Nephron (organoid): ENCODE results near the gene CRYBB3.
A peak's percentile ranks its signal among the peaks of the same experiment; 100 is the strongest.
"Not testable (repeated sequence)": the region's sequence is repeated elsewhere in the genome, so short reads cannot be mapped to it uniquely, and the experiment has no call there.

ENCODE experiments used
- H3K27ac Mint-ChIP-seq, 3 experiments: 2 replicates each; pipeline ENCODE4 v1.8.0; 2020; ENCODE audit warnings: mixed read lengths in 3 of 3, mild to moderate bottlenecking in 2 of 3, moderate library complexity in 1 of 3
- H3K27me3 Mint-ChIP-seq: 2 replicates; pipeline ENCODE4 v1.8.0; 2021; ENCODE audit warnings: low read depth, mild to moderate bottlenecking, moderate library complexity, mixed read lengths
- H3K36me3 Mint-ChIP-seq: 2 replicates; pipeline ENCODE4 v1.8.0; 2020; ENCODE audit warnings: low read depth, mixed read lengths
- H3K4me1 Mint-ChIP-seq: 2 replicates; pipeline ENCODE4 v1.8.0; 2020; ENCODE audit warnings: mixed read lengths
- H3K4me3 Mint-ChIP-seq, 3 experiments: 2 replicates each; pipeline ENCODE4 v1.8.0; 2020; ENCODE audit warnings: mild to moderate bottlenecking in 3 of 3, mixed read lengths in 3 of 3, moderate library complexity in 2 of 3
- H3K9me3 Mint-ChIP-seq: 2 replicates; pipeline ENCODE4 v1.8.0; 2020; ENCODE audit warnings: mixed read lengths
- CTCF ChIP-seq, 3 experiments: fragments of 200-600 bp; sonication (generic); IDR thresholded peaks; one replicate each; pipeline ENCODE4 v1.5.0; 2021; ENCODE audit warnings: antibody characterized with exemption in 3 of 3; ENCODE audit not compliant: unreplicated experiment in 3 of 3

CRYBB3 gene

GRCh38 chr22:25200967-25201366 lies 1.3 kb downstream of the CRYBB3 start:
- Mint-ChIP-seq H3K27me3 (no peaks in the 10 kb centered on the region), H3K4me1 (peaks cover 5% of the 10 kb centered on the region), H3K27ac (no peak overlapping the region), H3K4me3 (no peak overlapping the region), H3K36me3 (peaks cover 3% of the 10 kb centered on the region), H3K9me3 (no peaks in the 10 kb centered on the region)
- TF ChIP-seq CTCF (IDR thresholded peaks at IDR 0.05; ENCODE audit: unreplicated experiment in 3 of 3), result no peak

- no peak overlapping the region for H3K27ac Mint-ChIP-seq
- H3K9me3 Mint-ChIP-seq, result no peaks in the 10 kb centered on the region
- H3K4me1 Mint-ChIP-seq, result peaks cover 5% of the 10 kb centered on the region
Observed at GRCh38 chr22:25201557-25202273, 2.1 kb downstream of the CRYBB3 start.

GRCh38 chr22:25202290-25202921 lies 2.7 kb downstream of the CRYBB3 start:
- H3K4me1 Mint-ChIP-seq, result peaks cover 5% of the 10 kb centered on the region
- TF ChIP-seq CTCF (IDR thresholded peaks at IDR 0.05; ENCODE audit: unreplicated experiment in 3 of 3), result peak; percentile 86 to 91 (median 87)
- H3K9me3 Mint-ChIP-seq, result no peaks in the 10 kb centered on the region
- no peak overlapping the region for H3K27ac Mint-ChIP-seq
- H3K27me3 Mint-ChIP-seq, result no peaks in the 10 kb centered on the region
- no peak overlapping the region for H3K4me3 Mint-ChIP-seq
- no peaks in the 10 kb centered on the region for H3K36me3 Mint-ChIP-seq

More at GRCh38 chr22:25201557-25202273, 2.1 kb downstream of the CRYBB3 start:
- Mint-ChIP-seq H3K36me3 (no peaks in the 10 kb centered on the region), H3K27me3 (no peaks in the 10 kb centered on the region), H3K4me3 (no peak overlapping the region)
- no peak for TF ChIP-seq CTCF (IDR thresholded peaks at IDR 0.05; ENCODE audit: unreplicated experiment in 3 of 3)

GRCh38 chr22:25203082-25203481 lies 3.4 kb downstream of the CRYBB3 start:
- no peaks in the 10 kb centered on the region for H3K27me3 Mint-ChIP-seq
- TF ChIP-seq CTCF (IDR thresholded peaks at IDR 0.05; ENCODE audit: unreplicated experiment in 3 of 3), result no peak
- H3K4me1 Mint-ChIP-seq, result peaks cover 5% of the 10 kb centered on the region

GRCh38 chr22:25204547-25204946 lies 4.9 kb downstream of the CRYBB3 start:
- not testable (repeated sequence) for H3K4me1 Mint-ChIP-seq, H3K27me3 Mint-ChIP-seq, H3K4me3 Mint-ChIP-seq, H3K9me3 Mint-ChIP-seq, H3K36me3 Mint-ChIP-seq, H3K27ac Mint-ChIP-seq

More at GRCh38 chr22:25203082-25203481, 3.4 kb downstream of the CRYBB3 start:
- Mint-ChIP-seq H3K27ac (no peak overlapping the region), H3K4me3 (no peak overlapping the region), H3K36me3 (no peaks in the 10 kb centered on the region), H3K9me3 (no peaks in the 10 kb centered on the region)

- H3K4me1 Mint-ChIP-seq, result no peaks in the 10 kb centered on the region
- no peaks in the 10 kb centered on the region for H3K36me3 Mint-ChIP-seq
- no peak overlapping the region for H3K4me3 Mint-ChIP-seq
- no peak overlapping the region for H3K27ac Mint-ChIP-seq
- no peaks in the 10 kb centered on the region for H3K9me3 Mint-ChIP-seq
- TF ChIP-seq CTCF (IDR thresholded peaks at IDR 0.05; ENCODE audit: unreplicated experiment in 3 of 3), result no peak
- no peaks in the 10 kb centered on the region for H3K27me3 Mint-ChIP-seq
Observed at GRCh38 chr22:25205847-25206246, 6.2 kb downstream of the CRYBB3 start.
